Astrocyte (in vitro differentiated cells and primary cell): ENCODE results near the gene HECTD4. TPM values are rescaled to one million over a fixed set of nuclear protein-coding genes. Genes with fewer than 3 reads are reported as not detected.

Experiments used
- DNase-seq: peaks from one replicate; pipeline ENCODE4 v3.0.0-alpha.2; 2010; ENCODE audit warnings: low read depth
- FAIRE-seq: peaks from 2 replicates; lab custom pipeline; 2011; peaks lifted over from hg19 to GRCh38; lab: Jason Lieb, UNC
- H2AFZ ChIP-seq: 2 replicates; pipeline ENCODE4 v1.6.0; 2012; ENCODE audit warnings: low read depth, low read length, inconsistent platforms
- H3K27ac ChIP-seq: 2 replicates; pipeline ENCODE4 v1.5.1; 2011; ENCODE audit warnings: low read depth, low read length, inconsistent platforms
- H3K27me3 ChIP-seq: 2 replicates; pipeline ENCODE4 v1.6.0; 2011; ENCODE audit warnings: low read length, inconsistent platforms; ENCODE audit not compliant: insufficient read depth
- H3K36me3 ChIP-seq: 2 replicates; pipeline ENCODE4 v1.5.1; 2011; ENCODE audit warnings: low read length, inconsistent platforms; ENCODE audit not compliant: insufficient read depth
- H3K4me1 ChIP-seq: 2 replicates; pipeline ENCODE4 v1.5.1; 2011; ENCODE audit warnings: low read length, inconsistent platforms; ENCODE audit not compliant: insufficient read depth
- H3K4me2 ChIP-seq: 2 replicates; pipeline ENCODE4 v1.6.0; 2012; ENCODE audit warnings: low read length, inconsistent platforms
- H3K4me3 ChIP-seq: 2 replicates; pipeline ENCODE4 v1.5.1; 2011; ENCODE audit warnings: low read depth, mild to moderate bottlenecking, low read length, inconsistent platforms; ENCODE audit not compliant: insufficient read depth
- H3K79me2 ChIP-seq: 2 replicates; pipeline ENCODE4 v1.6.0; 2012; ENCODE audit warnings: mild to moderate bottlenecking, low read length, inconsistent platforms; ENCODE audit not compliant: insufficient read depth
- H3K9ac ChIP-seq: 2 replicates; pipeline ENCODE4 v1.6.0; 2012; ENCODE audit warnings: mild to moderate bottlenecking, low read length, inconsistent platforms
- H3K9me3 ChIP-seq: 2 replicates; pipeline ENCODE4 v1.5.1; 2012; ENCODE audit warnings: low read depth, mild to moderate bottlenecking, low read length, inconsistent platforms; ENCODE audit not compliant: insufficient read depth
- H4K20me1 ChIP-seq: 2 replicates; pipeline ENCODE4 v1.6.0; 2012; ENCODE audit warnings: low read length, inconsistent platforms; ENCODE audit not compliant: insufficient read depth
- H3K27ac Mint-ChIP-seq: one replicate; pipeline ENCODE4 v1.8.0; 2021; ENCODE audit warnings: mild to moderate bottlenecking, mixed read lengths; ENCODE audit not compliant: unreplicated experiment
- H3K27me3 Mint-ChIP-seq: one replicate; pipeline ENCODE4 v1.8.0; 2021; ENCODE audit warnings: low read depth, mixed read lengths; ENCODE audit not compliant: unreplicated experiment
- H3K36me3 Mint-ChIP-seq: one replicate; pipeline ENCODE4 v1.8.0; 2021; ENCODE audit warnings: low read depth, mixed read lengths; ENCODE audit not compliant: unreplicated experiment
- H3K4me1 Mint-ChIP-seq: one replicate; pipeline ENCODE4 v1.8.0; 2021; ENCODE audit warnings: low read depth, mixed read lengths; ENCODE audit not compliant: unreplicated experiment
- H3K4me3 Mint-ChIP-seq: one replicate; pipeline ENCODE4 v1.8.0; 2021; ENCODE audit warnings: mild to moderate bottlenecking, moderate library complexity, mixed read lengths; ENCODE audit not compliant: unreplicated experiment
- H3K9me3 Mint-ChIP-seq: one replicate; pipeline ENCODE4 v1.8.0; 2021; ENCODE audit warnings: mild to moderate bottlenecking, mixed read lengths; ENCODE audit not compliant: unreplicated experiment
- EZH2 ChIP-seq: IDR thresholded peaks from 2 replicates; pipeline ENCODE4 v1.6.1; 2012; ENCODE audit warnings: mild to moderate bottlenecking, low read length, inconsistent platforms; ENCODE audit not compliant: insufficient read depth
- total RNA-seq: library from RNA; stranded (reverse); gene quantifications from 2 replicates; pipeline ENCODE4 v1.2.1, GENCODE V29; 2021
- TF ChIP-seq, protein P1 (sequence below): IDR thresholded peaks from 2 replicates; pipeline ENCODE4 v1.5.1; 2011; ENCODE audit warnings: low read depth, mild to moderate bottlenecking, inconsistent platforms, low read length, moderate library complexity; ENCODE audit not compliant: insufficient read depth

HECTD4 gene
- total RNA-seq, 1 donor from 2014 or later: 38.9 TPM

DNA sequence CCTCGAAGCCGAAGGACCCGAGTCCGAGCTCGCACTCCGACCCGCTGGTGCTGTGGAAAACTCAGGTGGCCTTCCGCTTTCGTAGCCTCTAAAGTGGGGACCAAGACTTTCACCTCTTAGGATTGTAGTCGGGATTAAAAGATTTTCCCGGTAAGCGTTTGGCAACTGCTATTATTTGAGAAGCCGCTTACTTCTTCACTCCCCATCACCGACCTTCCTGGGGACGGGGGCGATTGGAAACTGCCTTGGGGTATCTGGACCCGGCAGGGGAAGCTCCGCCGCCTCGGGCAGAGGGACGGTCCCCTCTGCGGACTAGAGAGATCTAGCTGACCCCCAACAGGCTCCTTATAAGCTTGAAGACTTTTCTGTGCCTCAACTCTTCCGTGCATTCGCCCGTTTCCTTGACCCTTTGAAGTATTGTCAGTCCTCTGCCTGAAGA is 256.2 kb downstream of the HECTD4 start:
- H3K27ac Mint-ChIP-seq: peak overlapping the region; percentile 84
- peak overlapping the region; percentile 82 for H2AFZ ChIP-seq
- peaks cover 17% of the 10 kb centered on the region for H3K4me1 ChIP-seq
- H3K36me3 ChIP-seq: no peaks in the 10 kb centered on the region
- no peaks in the 10 kb centered on the region for H3K9me3 ChIP-seq
- peak overlapping the region; percentile 77 for H3K27ac ChIP-seq
- TF ChIP-seq, protein P1, sequence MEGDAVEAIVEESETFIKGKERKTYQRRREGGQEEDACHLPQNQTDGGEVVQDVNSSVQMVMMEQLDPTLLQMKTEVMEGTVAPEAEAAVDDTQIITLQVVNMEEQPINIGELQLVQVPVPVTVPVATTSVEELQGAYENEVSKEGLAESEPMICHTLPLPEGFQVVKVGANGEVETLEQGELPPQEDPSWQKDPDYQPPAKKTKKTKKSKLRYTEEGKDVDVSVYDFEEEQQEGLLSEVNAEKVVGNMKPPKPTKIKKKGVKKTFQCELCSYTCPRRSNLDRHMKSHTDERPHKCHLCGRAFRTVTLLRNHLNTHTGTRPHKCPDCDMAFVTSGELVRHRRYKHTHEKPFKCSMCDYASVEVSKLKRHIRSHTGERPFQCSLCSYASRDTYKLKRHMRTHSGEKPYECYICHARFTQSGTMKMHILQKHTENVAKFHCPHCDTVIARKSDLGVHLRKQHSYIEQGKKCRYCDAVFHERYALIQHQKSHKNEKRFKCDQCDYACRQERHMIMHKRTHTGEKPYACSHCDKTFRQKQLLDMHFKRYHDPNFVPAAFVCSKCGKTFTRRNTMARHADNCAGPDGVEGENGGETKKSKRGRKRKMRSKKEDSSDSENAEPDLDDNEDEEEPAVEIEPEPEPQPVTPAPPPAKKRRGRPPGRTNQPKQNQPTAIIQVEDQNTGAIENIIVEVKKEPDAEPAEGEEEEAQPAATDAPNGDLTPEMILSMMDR: no peak
- TF ChIP-seq EZH2: no peak
- no peak for FAIRE-seq
- H3K27me3 Mint-ChIP-seq: no peaks in the 10 kb centered on the region
- H3K27me3 ChIP-seq: no peaks in the 10 kb centered on the region
- peaks cover 19% of the 10 kb centered on the region for H3K4me1 Mint-ChIP-seq
- H3K4me3 ChIP-seq: peak overlapping the region; percentile 85
- no peaks in the 10 kb centered on the region for H3K36me3 Mint-ChIP-seq
- H3K9me3 Mint-ChIP-seq: no peaks in the 10 kb centered on the region
- no peak for DNase-seq
- H3K4me3 Mint-ChIP-seq: peak overlapping the region; percentile 82
- peaks cover 42% of the 10 kb centered on the region for H3K79me2 ChIP-seq
- H3K9ac ChIP-seq: peak overlapping the region; percentile 90
- H4K20me1 ChIP-seq: peaks cover 20% of the 10 kb centered on the region
- H3K4me2 ChIP-seq: peak overlapping the region; percentile 96

DNA sequence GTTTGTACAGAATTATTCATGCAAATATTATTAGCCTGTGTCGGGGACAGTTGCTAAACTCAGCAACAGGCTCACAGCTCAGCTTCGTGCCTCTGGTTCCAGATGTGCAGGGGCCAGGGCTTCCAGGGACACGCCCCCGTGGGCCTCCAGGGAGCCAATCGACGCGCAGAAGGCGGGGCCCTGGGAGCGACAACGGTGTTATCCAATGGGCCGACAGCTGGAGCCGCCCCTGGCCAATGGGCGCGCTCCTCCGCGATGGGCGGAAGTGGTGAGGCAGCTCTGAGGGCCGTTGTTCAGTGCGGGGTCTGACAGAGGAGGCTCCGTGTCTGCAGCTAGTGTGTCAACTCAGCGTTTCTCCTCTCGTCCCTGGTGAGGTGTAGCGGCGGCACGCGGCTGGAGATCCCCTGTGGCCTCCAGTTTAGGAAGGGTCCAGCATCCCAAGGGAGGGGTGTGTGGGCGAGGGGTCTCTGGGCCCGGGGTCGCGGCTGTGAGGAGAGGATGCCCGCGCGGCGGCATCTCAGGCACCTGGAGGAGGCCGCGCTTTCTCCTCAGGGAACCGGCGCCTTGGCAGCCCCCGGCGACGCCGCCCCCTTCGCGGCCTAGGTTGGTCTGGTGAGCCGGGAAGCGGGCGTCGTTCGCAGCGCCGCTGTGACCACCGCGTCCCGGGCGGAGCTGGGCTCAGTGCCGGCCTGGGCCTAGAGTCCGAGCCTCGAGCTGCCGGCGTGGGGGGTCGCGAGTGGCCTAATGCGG is 256.8 kb downstream of the HECTD4 start, which contains the start of gene TRAFD1:
TRAFD1 (plus strand) TSS at position 311 of the 750 bp plus-strand sequence. CDS start 4,963 bp downstream, outside the sequence.
- Histone ChIP-seq H3K36me3 (no peaks in the 10 kb centered on the region), H3K4me2 (peak within 1 kb of the TSS; percentile 96), H3K27me3 (no peaks in the 10 kb centered on the region), H3K9ac (peak within 1 kb of the TSS; percentile 90), H3K9me3 (no peaks in the 10 kb centered on the region), H4K20me1 (peaks cover 20% of the 10 kb centered on the region), H2AFZ (peak within 1 kb of the TSS; percentile 82), H3K4me1 (peaks cover 17% of the 10 kb centered on the region), H3K4me3 (peak within 1 kb of the TSS; percentile 85), H3K27ac (peak within 1 kb of the TSS; percentile 77), H3K79me2 (peaks cover 42% of the 10 kb centered on the region)
- peaks cover 19% of the 10 kb centered on the region for H3K4me1 Mint-ChIP-seq
- no peaks in the 10 kb centered on the region for H3K27me3 Mint-ChIP-seq
- peak within 1 kb of the TSS; percentile 82 for H3K4me3 Mint-ChIP-seq
- H3K27ac Mint-ChIP-seq: peak within 1 kb of the TSS; percentile 84
- DNase-seq: peak; percentile 91
- TF ChIP-seq, protein P1: no peak
- no peak for TF ChIP-seq EZH2
- no peaks in the 10 kb centered on the region for H3K36me3 Mint-ChIP-seq
- no peak for FAIRE-seq
- H3K9me3 Mint-ChIP-seq: no peaks in the 10 kb centered on the region

- no peak overlapping the region for H3K27ac Mint-ChIP-seq
- H3K9ac ChIP-seq: no peak overlapping the region
- peaks cover 20% of the 10 kb centered on the region for H4K20me1 ChIP-seq
- DNase-seq: no peak
- no peak for FAIRE-seq
- no peaks in the 10 kb centered on the region for H3K9me3 Mint-ChIP-seq
- H3K36me3 Mint-ChIP-seq: no peaks in the 10 kb centered on the region
- H3K9me3 ChIP-seq: no peaks in the 10 kb centered on the region
- TF ChIP-seq, protein P1: no peak
- no peak for TF ChIP-seq EZH2
- peaks cover 42% of the 10 kb centered on the region for H3K79me2 ChIP-seq
- H3K36me3 ChIP-seq: no peaks in the 10 kb centered on the region
- H3K27me3 Mint-ChIP-seq: no peaks in the 10 kb centered on the region
- H3K27me3 ChIP-seq: no peaks in the 10 kb centered on the region
- H3K4me1 ChIP-seq: peaks cover 17% of the 10 kb centered on the region
- peak overlapping the region; percentile 96 for H3K4me2 ChIP-seq
- H3K27ac ChIP-seq: no peak overlapping the region
- H3K4me3 ChIP-seq: no peak overlapping the region
- H3K4me1 Mint-ChIP-seq: peaks cover 19% of the 10 kb centered on the region
- no peak overlapping the region for H2AFZ ChIP-seq
- H3K4me3 Mint-ChIP-seq: peak overlapping the region; percentile 82
Measured at GRCh38 chr12:112124918-112125249, 257.3 kb downstream of the HECTD4 start.
